ENCODE measurements around the gene RTN4R.

The RTN4R gene

DNA sequence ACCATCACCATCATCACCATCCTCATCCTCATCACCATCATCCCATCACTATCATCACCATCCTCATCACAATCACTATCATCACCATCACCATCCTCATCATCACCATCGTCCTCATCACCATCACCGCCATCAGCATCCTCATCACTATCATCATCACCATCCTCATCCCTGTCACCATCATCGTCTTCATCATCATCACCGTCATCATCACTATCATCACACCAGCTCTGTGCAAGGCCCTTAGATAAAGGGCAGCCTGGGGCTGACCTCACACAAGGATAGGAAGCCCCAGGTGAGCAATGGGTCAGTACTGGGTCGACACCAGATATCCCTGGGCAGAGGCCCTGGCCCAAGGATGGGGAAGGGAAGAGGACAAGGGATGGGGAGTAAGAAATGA lies 16.1 kb downstream of the RTN4R start:
- TF ChIP-seq, protein P1, sequence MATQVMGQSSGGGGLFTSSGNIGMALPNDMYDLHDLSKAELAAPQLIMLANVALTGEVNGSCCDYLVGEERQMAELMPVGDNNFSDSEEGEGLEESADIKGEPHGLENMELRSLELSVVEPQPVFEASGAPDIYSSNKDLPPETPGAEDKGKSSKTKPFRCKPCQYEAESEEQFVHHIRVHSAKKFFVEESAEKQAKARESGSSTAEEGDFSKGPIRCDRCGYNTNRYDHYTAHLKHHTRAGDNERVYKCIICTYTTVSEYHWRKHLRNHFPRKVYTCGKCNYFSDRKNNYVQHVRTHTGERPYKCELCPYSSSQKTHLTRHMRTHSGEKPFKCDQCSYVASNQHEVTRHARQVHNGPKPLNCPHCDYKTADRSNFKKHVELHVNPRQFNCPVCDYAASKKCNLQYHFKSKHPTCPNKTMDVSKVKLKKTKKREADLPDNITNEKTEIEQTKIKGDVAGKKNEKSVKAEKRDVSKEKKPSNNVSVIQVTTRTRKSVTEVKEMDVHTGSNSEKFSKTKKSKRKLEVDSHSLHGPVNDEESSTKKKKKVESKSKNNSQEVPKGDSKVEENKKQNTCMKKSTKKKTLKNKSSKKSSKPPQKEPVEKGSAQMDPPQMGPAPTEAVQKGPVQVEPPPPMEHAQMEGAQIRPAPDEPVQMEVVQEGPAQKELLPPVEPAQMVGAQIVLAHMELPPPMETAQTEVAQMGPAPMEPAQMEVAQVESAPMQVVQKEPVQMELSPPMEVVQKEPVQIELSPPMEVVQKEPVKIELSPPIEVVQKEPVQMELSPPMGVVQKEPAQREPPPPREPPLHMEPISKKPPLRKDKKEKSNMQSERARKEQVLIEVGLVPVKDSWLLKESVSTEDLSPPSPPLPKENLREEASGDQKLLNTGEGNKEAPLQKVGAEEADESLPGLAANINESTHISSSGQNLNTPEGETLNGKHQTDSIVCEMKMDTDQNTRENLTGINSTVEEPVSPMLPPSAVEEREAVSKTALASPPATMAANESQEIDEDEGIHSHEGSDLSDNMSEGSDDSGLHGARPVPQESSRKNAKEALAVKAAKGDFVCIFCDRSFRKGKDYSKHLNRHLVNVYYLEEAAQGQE (IDR thresholded peaks at IDR 0.05; ENCODE audit: insufficient read depth in 1 of 2, low read depth in 2 of 2, low read length in 2 of 2): no peak
- TF ChIP-seq SIN3A (IDR thresholded peaks at IDR 0.05; ENCODE audit: borderline replicate concordance, insufficient read depth, low read length): no peak
- TF ChIP-seq TAF1 (IDR thresholded peaks at IDR 0.05; ENCODE audit: borderline replicate concordance, insufficient read depth, low read length): no peak
- TF ChIP-seq FOXP2 (optimal IDR thresholded peaks at IDR 0.05; ENCODE audit: borderline replicate concordance, extremely low read depth, extremely low read length, insufficient read depth): no peak
- no peak for TF ChIP-seq POLR2AphosphoS5 (IDR thresholded peaks at IDR 0.05; ENCODE audit: low read depth, low read length)

DNA sequence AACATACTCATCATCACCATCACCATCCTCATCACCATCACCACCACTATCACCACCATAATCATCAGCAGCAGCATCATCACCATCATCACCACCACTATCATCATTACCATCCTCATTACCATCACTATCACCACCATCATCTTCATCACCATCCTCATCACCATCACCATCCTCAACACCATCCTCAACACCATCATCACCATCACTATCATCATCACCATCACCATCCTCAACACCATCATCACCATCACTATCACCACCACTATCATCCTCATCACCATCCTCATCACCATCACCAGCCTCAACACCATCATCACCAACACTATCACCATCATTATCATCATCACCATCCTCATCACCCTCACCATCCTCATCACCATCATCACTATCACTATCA lies 16.6 kb downstream of the RTN4R start:
- no peak for TF ChIP-seq TAF1 (IDR thresholded peaks at IDR 0.05; ENCODE audit: borderline replicate concordance, insufficient read depth, low read length)
- TF ChIP-seq FOXP2 (optimal IDR thresholded peaks at IDR 0.05; ENCODE audit: borderline replicate concordance, extremely low read depth, extremely low read length, insufficient read depth): no peak
- no peak for TF ChIP-seq POLR2AphosphoS5 (IDR thresholded peaks at IDR 0.05; ENCODE audit: low read depth, low read length)
- TF ChIP-seq SIN3A (IDR thresholded peaks at IDR 0.05; ENCODE audit: borderline replicate concordance, insufficient read depth, low read length): no peak
- TF ChIP-seq, protein P1 (IDR thresholded peaks at IDR 0.05; ENCODE audit: insufficient read depth in 1 of 2, low read depth in 2 of 2, low read length in 2 of 2): no peak

DNA sequence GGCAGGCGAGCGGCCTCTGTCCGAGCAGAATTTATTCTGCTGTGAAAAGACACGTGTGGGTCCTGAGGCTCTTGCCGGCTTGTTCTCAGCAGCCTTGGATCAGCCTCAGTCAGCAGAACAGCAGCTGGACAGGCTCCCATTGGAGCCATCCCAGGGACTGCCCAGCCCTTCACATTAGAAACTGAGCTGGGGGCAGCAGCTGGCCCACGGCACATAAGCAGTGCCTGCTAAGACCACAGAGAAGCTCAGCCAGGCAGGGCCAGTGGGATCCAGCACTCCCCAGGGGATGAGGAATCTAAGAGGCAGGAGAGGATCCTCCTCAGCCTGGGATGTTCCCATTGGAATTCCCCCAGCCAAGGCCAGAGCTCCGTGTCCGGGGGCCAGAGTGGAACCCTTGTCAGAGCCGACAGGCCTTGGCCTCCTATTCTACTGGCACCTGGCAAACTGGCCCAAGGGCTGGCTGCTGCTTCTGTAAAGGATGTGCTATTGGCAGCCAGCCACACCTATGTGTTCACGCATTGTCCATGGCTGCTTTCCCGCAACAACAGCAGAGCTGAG lies 18.2 kb downstream of the RTN4R start:
- TF ChIP-seq POLR2AphosphoS5 (IDR thresholded peaks at IDR 0.05; ENCODE audit: low read depth, low read length) (no peak), SIN3A (IDR thresholded peaks at IDR 0.05; ENCODE audit: borderline replicate concordance, insufficient read depth, low read length) (no peak), TAF1 (IDR thresholded peaks at IDR 0.05; ENCODE audit: borderline replicate concordance, insufficient read depth, low read length) (no peak), FOXP2 (optimal IDR thresholded peaks at IDR 0.05; ENCODE audit: borderline replicate concordance, extremely low read depth, extremely low read length, insufficient read depth) (no peak)
- TF ChIP-seq, protein P1 (IDR thresholded peaks at IDR 0.05; ENCODE audit: insufficient read depth in 1 of 2, low read depth in 2 of 2, low read length in 2 of 2): no peak

DNA sequence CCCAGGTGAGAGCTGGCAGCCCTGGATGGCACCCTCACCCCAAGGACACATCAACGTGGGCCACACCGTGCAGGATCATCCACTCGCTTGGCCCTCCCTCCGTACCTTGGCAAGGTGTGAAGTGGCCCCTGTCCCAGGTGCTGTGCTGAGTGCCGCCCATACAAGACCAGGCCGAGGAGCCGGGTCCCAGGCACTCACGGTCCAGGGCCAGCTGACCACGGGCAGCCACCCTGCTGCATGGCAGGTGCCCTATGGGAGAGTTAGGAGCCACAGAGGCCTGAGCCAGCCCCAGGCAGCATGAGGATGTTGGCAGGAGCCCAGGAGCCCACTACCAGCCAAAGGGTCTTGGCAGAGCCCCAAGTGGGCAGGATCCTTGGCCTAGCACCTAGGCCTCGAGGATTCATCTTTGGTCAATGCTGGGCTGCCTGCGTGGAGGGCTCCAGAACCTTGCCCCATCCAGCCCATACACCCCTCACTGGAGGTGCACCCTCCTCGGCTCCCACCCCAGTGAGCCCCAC lies 19.6 kb downstream of the RTN4R start:
- no peak for TF ChIP-seq TAF1 (IDR thresholded peaks at IDR 0.05; ENCODE audit: borderline replicate concordance, insufficient read depth, low read length)
- no peak for TF ChIP-seq FOXP2 (optimal IDR thresholded peaks at IDR 0.05; ENCODE audit: borderline replicate concordance, extremely low read depth, extremely low read length, insufficient read depth)

DNA sequence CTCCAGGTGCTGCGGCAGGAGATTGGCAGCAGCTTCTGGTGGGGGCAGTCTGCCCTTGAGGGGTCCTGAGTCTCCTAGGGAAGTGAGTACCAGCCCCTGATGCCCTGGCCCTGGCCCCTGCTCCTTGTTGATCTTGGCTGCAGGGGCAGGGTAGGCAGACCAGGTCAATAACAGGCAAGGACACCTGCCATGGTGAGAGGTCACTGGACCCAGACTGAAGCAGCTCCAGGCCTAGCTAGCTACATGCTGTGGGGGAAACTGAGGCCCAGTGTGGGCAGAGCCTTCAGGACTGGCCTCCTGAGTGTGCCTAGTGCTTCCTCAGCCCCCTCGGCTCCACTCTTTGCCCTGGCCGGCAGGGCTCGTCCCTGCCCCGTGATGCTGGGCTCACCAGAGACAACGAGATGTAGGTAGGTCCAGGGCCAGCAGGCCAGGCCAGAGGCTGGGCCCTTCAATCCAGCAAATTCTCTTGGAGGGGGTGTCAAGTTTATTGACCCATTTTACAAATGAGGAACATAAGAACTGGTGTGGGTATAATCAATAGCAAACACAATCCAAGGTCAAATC lies 20.4 kb downstream of the RTN4R start:
- TF ChIP-seq TAF1 (IDR thresholded peaks at IDR 0.05; ENCODE audit: borderline replicate concordance, insufficient read depth, low read length) (no peak), POLR2AphosphoS5 (IDR thresholded peaks at IDR 0.05; ENCODE audit: low read depth, low read length) (no peak), SIN3A (IDR thresholded peaks at IDR 0.05; ENCODE audit: borderline replicate concordance, insufficient read depth, low read length) (no peak), FOXP2 (optimal IDR thresholded peaks at IDR 0.05; ENCODE audit: borderline replicate concordance, extremely low read depth, extremely low read length, insufficient read depth) (no peak)
- TF ChIP-seq, protein P1 (IDR thresholded peaks at IDR 0.05; ENCODE audit: insufficient read depth in 1 of 2, low read depth in 2 of 2, low read length in 2 of 2): no peak

All from PFSK-1 (cell line).